RWPE2 (cell line): ENCODE measurements around the gene RHBG.

Experiments
- ATAC-seq: fragments of 200-7000 bp; cut with Tn5 transposase; 3 replicates; pipeline ENCODE4 v1.9.1; 2021; ENCODE audit warnings: low read depth
- DNase-seq: peaks from one replicate; pipeline ENCODE4 v3.0.0-alpha.2; 2020; ENCODE audit warnings: low spot score
- H3K27ac ChIP-seq: fragments of 450-650 bp; 2 replicates; pipeline ENCODE4 v1.5.1; 2017; ENCODE audit warnings: mild to moderate bottlenecking; ENCODE audit not compliant: poor library complexity, severe bottlenecking
- H3K27me3 ChIP-seq: fragments of 250-450 bp; sonication (Bioruptor Pico); 2 replicates; pipeline ENCODE4 v1.5.1; 2021; ENCODE audit warnings: mild to moderate bottlenecking, moderate library complexity; ENCODE audit not compliant: insufficient read depth, poor library complexity, severe bottlenecking
- H3K36me3 ChIP-seq: fragments of 250-450 bp; sonication (Bioruptor Pico); 2 replicates; pipeline ENCODE4 v1.5.1; 2020; ENCODE audit warnings: low read depth, mild to moderate bottlenecking, moderate library complexity
- H3K4me1 ChIP-seq: fragments of 250-450 bp; sonication (Bioruptor Pico); 2 replicates; pipeline ENCODE4 v1.5.1; 2021; ENCODE audit warnings: mild to moderate bottlenecking, moderate library complexity; ENCODE audit not compliant: insufficient read depth, poor library complexity, severe bottlenecking
- H3K4me3 ChIP-seq: fragments of 250-450 bp; sonication (Bioruptor Pico); 2 replicates; pipeline ENCODE4 v1.5.1; 2021; ENCODE audit warnings: mild to moderate bottlenecking, moderate library complexity; ENCODE audit not compliant: severe bottlenecking
- H3K9me3 ChIP-seq: fragments of 250-450 bp; sonication (Bioruptor Pico); 2 replicates; pipeline ENCODE4 v1.5.1; 2021; ENCODE audit warnings: mild to moderate bottlenecking, moderate library complexity; ENCODE audit not compliant: severe bottlenecking
- TF ChIP-seq, protein P1 (sequence below): fragments of 450-650 bp; IDR thresholded peaks from one replicate; pipeline ENCODE4 v1.5.1; 2017; ENCODE audit warnings: mild to moderate bottlenecking, moderate library complexity; ENCODE audit not compliant: poor library complexity, severe bottlenecking

Gene RHBG

DNA sequence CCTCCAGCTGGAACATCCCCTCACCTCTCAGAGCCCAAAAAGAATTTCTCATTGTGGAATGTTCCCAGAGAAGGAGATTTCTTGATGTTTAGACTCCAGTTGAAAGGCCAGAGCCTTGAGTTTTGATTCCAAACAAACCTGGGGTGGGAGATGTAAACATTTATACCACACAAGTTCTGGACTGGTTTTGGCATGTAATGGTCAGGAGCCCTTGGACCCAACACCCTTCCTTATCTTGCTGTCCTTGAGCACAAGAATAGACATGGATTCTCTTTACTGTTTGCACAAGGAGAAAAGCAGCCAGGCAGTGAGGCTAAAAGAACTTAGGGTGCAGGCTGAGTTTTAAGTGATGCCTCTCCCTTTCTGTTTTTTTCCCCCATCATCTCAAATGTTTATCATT is 4.5 kb downstream of the RHBG start:
- H3K4me1 ChIP-seq: peaks cover 3% of the 10 kb centered on the region
- no peak overlapping the region for H3K4me3 ChIP-seq
- ATAC-seq (no peak), DNase-seq (no peak)
- TF ChIP-seq, protein P1, sequence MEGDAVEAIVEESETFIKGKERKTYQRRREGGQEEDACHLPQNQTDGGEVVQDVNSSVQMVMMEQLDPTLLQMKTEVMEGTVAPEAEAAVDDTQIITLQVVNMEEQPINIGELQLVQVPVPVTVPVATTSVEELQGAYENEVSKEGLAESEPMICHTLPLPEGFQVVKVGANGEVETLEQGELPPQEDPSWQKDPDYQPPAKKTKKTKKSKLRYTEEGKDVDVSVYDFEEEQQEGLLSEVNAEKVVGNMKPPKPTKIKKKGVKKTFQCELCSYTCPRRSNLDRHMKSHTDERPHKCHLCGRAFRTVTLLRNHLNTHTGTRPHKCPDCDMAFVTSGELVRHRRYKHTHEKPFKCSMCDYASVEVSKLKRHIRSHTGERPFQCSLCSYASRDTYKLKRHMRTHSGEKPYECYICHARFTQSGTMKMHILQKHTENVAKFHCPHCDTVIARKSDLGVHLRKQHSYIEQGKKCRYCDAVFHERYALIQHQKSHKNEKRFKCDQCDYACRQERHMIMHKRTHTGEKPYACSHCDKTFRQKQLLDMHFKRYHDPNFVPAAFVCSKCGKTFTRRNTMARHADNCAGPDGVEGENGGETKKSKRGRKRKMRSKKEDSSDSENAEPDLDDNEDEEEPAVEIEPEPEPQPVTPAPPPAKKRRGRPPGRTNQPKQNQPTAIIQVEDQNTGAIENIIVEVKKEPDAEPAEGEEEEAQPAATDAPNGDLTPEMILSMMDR: no peak
- H3K36me3 ChIP-seq: no peaks in the 10 kb centered on the region
- H3K27me3 ChIP-seq: no peaks in the 10 kb centered on the region
- H3K27ac ChIP-seq: no peak overlapping the region
- H3K9me3 ChIP-seq: no peaks in the 10 kb centered on the region

DNA sequence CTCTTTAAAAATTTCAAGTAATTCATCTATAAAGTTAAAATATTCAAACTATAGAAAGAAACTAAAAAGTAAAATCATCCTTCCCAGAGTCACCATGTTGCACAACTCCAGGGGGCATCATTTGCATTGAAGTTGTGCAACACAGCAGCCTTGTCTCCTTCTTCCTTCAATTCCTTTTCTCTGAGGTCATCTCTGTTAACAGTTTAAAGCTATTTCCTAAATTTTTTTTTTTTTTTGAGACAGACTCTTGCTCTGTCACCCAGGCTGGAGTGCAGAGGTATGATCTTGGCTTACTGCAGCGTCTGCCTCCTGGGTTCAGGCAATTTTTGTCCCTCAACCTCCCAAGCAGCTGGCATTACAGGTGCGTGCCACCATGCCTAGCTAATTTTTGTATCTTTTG is 7.1 kb downstream of the RHBG start:
- Histone ChIP-seq H3K4me1 (no peaks in the 10 kb centered on the region), H3K27me3 (no peaks in the 10 kb centered on the region), H3K36me3 (no peaks in the 10 kb centered on the region), H3K4me3 (no peak overlapping the region), H3K9me3 (no peaks in the 10 kb centered on the region), H3K27ac (no peak overlapping the region)
- TF ChIP-seq, protein P1: no peak
- no peak for ATAC-seq
- no peak for DNase-seq

GRCh38 chr1:156376958-156377919 is 8.2 kb downstream of the RHBG start:
- Histone ChIP-seq H3K27ac (no peak overlapping the region), H3K27me3 (no peaks in the 10 kb centered on the region), H3K9me3 (no peaks in the 10 kb centered on the region), H3K4me1 (no peaks in the 10 kb centered on the region), H3K4me3 (no peak overlapping the region), H3K36me3 (no peaks in the 10 kb centered on the region)
- DNase-seq (no peak), ATAC-seq (no peak)
- TF ChIP-seq, protein P1: no peak

- no peak overlapping the region for H3K27ac ChIP-seq
- no peak overlapping the region for H3K4me3 ChIP-seq
- TF ChIP-seq, protein P1: no peak
- no peaks in the 10 kb centered on the region for H3K4me1 ChIP-seq
- ATAC-seq (no peak), DNase-seq (no peak)
- no peaks in the 10 kb centered on the region for H3K27me3 ChIP-seq
- no peaks in the 10 kb centered on the region for H3K9me3 ChIP-seq
- no peaks in the 10 kb centered on the region for H3K36me3 ChIP-seq
These were observed 9.5 kb downstream of the RHBG start for GRCh38 chr1:156378557-156378956.
